GM19035 (cell line): Measurements from ENCODE around the gene STX7.
A peak's percentile ranks its signal among the peaks of the same experiment; 100 is the strongest.

Source experiments
- ATAC-seq: cut with Tn5 transposase; IDR thresholded peaks from one replicate; pipeline ENCODE4 v1.9.1; 2021; ENCODE audit not compliant: unreplicated experiment

STX7 gene

DNA sequence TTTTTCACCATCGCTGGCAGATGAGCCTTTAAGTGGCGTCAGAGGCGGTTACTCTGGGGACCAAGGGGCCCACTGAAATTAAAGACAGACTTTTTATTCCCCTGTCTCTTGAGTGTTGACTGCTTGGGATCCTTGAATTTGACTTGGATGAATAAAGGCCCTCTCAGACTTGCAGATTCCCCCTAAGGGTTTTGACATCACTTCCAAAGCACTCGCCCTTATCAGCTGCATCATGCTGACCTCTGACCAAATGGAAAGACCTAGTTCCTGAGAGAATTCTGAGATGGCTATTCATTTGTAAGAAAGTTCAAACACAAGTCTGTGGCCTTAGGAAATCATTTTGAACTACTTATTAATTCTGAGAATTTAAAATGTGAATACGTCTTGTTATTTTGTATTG is 98.2 kb downstream of the STX7 start:
- ATAC-seq: no peak

DNA sequence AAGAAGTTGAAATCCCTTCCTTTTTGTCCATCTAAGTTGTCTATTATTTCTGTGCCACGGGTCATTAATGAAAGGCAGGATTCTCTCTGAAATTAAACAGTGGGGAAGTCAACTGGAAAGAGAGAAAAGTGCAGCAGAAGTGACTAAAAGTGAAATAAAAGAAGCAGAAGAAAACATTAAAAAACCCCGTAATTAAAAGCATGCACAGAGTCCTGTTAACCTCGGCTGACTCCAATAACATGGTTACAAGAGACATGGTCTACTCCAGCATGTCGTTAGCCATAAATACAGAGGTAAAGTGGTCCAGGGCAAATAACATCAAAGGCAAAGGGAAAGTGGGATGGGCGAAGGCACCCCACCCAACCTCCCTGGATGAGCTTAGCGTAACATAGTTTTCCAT is 98.6 kb downstream of the STX7 start:
- no peak for ATAC-seq

DNA sequence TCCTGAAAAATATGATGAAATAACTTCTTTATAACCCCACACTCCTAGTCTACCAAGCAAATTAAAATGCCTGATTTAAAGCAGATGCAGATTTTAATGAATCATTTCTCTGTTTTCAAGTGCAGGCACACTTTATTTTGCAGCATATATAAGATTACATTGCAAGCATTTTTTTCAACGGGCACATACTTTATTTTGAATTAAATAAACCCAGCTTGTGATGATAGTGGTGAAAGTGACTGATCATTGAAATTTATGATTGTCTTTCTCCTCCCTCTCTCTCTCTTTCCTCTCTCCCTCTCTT is 99.5 kb downstream of the STX7 start:
- no peak for ATAC-seq

DNA sequence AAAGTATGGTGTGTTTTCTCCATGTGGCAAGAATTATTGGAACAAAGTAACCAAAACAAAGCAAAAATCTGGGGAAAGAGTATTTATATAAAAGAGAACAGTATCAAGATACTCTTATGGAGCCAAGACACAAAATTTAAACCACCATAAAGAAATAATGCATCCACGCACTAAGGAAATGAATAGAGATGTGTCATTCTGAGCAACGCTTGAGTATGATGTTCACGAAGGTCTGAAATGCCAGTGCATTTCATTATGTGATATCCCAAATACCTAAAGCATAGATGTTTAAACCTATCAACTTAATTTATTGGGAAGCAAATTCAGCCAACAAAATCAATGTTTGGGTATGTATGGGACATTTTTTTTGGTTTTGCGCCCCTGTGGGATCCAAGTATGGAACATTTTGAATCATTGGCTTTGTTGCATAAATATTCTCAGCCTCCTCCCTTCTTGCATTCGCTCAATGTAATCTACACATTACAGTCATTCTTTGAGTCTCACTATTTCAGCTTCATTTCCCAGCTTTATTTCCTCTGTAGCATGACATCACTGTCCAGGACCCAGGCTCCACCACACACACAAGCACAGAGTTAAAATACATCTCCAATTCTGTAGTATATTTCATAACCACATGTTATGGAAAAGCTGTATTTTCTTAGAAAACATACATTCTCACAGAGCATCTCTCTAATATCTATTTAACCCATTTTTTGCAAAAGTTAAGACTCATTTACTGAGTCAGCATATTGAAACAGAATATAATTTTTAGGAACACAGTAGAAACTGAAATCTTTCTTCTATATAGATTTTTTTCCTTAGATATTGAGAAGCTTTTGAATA is 100.0 kb downstream of the STX7 start:
- no peak for ATAC-seq

DNA sequence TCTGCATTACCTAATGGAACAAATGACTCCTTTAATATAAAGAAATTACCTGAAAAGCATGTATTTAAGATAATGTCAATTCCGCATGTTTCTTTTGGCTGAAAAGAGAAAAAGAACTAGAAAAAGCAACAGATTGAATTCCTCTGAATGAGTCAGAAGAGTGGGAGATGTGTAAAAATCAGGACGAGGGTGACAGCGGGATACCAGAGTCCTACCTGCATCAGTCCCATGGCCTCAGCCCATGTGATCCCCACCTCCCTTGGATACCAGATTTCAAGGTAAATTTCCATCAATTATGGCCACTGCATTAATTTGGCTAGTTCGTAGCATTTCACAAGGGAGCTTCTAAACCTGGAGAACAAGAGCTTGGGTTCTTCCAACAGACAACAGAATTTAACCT is 101.6 kb downstream of the STX7 start:
- ATAC-seq: no peak

DNA sequence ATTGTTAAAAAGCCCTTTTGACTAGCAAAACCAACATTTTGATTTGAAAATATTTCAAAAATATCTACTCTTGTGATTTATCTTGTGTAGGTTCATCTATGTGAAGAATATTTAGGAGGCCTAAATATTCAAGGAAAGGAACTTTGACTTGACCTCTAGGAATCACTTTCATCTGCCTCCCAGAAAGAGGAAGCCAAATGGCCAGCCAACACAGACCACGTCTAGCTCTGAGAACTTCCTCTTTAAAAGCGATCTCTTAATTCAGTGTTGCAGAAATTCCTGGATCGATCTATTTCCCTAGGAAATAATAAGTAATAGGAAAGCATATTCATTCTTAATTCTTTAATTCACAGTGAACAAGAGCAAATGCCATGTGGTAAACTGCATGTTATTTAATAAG is 102.1 kb downstream of the STX7 start:
- ATAC-seq: no peak

DNA sequence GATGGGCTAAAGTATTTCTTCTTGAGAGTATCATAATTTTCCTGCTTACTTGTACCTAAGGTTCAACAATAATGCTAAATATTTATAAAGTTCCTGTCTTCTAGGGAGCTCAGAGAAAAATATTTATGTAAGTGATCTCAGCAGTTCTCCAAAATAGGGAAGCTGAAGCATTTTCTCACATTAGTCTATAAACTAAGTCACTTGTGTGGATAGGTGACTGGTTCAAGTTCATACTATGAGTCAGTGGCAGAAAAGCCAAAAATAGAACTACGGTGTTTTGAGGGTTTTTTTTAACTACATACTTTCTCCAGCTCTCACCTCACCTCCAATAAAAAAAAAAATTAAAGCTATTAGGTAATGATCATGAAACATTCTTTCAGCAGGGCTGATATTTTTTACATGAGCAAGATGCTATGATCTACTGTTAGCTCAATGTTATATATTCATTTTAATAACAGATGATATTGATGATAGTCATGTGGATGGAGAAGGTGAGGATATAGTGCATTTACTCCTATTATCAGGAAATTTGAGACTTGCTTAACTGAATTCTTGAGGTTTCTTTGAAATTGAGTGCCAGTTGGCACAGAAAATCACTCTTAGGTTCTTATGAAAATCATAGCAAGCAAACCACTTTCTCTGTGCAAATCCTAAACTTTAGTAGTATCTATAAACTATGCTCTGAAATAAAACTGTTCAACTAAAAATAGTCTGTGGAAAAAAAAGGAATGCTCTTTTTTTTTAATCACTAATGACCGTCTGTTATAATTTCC is 107.6 kb downstream of the STX7 start:
- ATAC-seq: peak; percentile 48

DNA sequence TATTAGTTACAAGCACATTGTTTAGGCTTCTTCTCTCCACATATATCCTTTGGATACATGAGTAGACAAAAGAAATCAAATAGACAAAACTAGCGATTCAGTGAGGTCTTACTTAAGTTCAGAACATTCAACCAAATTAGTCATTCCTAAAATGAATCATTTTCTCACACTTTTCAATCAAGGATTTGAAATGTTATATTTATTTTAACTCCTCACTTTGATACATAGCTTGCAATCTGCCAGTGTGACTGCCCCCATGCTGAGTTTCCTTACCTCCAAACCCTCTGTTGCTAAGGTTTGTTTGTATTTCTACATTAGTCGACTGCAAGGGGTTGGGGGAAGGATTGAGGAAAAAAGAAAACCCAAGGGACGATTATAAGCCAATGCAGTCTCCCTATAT is 108.2 kb downstream of the STX7 start:
- peak; percentile 3 for ATAC-seq

DNA sequence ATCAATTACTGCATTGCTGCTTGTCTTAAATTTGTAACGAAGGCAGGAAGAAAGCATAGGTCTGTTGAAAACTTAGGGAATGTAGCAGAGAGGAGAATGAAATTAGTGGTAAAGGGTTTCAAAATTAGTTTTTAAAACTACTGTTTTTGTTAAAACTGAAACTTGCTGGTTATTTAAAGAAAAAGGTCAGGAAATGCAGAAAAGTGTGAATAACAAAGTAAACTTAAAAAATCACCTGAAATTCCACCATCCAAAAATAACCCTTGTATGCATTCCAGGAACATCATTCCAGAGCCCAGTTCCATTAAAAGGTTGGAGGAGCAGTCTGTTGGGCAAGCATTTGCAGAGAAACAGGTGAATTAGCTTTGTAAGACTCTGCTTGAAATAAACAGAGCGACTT is 108.6 kb downstream of the STX7 start:
- no peak for ATAC-seq

DNA sequence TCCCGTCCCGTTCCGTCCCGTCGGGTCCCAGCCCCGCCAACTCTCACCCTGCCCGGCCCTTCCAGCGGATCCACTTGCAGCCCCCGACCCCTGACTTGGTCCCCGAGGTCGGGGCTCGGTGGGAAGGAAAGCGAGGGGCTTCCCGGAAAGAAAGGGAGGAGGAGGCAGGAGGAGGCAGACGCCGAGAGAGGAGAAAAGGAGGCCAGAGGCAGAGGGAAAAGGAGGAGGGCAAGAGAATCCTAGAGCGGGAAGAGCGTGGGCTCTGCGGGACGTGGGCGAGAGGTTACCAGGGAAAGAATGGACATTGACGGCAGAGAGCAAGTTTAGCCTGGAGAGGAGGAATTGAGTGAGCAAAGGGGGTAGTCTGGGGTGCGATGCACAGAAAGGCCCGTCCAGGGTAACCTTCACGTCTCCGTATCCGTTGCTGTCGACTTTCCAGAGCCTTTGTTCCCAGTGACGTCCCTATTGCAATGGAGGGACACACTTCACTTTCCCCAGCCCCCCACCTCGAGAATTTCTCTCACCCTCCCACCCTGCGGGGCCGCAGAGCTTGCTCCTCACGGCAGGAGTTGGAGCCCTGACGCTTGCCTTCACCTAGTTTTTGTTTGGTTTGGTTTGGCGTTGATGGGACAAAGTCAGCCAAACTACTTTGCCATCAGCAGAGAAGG is 111.2 kb downstream of the STX7 start:
- ATAC-seq: no peak

DNA sequence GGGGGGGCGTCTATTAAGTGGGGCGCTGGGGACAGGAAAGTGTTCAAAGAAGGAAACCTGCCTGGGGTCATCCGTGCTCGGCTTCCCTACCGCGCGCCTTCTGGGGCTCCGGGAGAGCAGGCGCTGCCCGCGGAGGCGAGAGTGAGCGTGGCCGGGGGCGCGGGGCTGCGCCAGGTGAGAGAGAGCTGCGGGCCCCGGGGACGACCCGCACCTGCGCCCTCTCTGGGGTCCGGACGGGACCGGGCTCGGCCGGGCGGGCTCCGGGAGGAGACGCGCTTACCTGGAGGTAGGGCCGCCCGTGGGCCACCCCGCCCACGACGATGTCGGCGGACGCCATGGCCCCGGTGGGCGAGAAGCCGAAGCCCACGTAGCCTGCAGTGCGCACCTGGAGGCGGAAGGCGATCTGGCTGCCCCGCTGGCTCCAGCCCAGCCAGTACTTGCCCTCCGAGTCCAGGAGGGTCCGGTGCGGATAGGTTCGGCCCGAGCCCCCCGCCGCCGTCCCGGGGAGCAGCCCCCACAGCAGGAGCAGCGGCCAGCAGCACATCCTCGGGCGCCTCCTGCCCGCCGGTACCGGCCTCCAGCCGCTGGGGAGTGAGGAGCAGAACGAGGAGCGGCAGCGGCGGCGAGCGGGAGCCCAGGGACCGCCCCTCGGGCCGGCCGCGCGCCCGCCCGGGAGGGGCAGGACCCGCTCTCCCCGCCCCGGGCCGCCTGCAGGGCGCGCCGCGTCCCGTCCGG is 111.9 kb downstream of the STX7 start, which contains the start of gene MOXD1:
TSS of gene MOXD1 (minus strand) at position 593 of the 735 bp plus-strand sequence. CDS start at position 544, 49 bp downstream.
- peak; percentile 55 for ATAC-seq

DNA sequence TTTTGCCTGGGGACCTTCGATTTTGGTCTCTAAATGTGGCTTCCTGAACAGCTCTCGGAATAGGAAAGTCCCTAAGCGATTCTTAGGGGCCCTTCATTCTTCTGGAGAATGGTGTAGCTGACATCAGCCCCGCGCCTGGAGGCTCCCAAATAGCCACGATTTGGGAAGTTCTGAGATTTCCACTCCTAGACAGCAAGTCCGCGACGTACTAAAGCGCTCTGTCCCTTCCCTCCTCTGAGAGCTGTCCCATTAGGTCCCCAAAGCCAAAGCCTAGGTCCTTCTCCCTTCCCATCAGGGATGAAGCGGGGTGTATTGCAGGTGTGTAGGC is 112.4 kb downstream of the STX7 start:
- ATAC-seq: no peak

DNA sequence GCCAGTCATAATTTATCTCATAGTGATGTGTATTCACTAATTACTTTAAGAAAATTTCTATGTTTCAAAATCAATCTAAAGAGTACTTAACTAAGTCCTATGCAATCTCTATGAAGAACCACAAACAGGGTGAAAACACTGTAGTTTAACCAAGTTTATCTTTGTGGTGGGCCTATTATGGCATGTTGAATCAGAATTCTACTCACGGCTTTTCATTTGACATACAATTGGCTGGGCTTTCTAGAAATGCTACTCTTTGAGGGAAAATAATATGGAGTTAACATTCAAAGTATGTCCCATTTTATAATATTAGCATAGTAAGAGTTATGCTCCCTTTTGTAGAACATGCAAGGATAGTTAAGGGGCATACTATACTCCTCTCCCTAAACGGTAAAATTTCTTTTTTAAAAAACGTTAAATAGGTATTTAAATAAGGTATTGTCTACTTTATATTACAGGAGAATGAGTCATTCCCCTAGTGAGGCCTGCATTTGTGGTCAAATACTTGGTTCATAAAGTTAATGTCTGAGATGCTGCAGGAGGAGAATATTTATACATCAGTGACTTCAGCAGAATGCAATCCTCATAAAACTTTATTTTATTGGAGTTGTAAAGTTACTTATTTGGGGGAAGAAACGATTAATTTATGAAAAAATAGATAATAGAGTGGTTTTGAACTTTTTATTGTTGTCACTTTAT is 113.4 kb downstream of the STX7 start:
- no peak for ATAC-seq
